GM12874 (cell line): Measurements from ENCODE around the gene HNRNPDL.

Source experiments
- TF ChIP-seq, protein P1 (sequence below): IDR thresholded peaks from 2 replicates; pipeline ENCODE4 v1.5.1; 2011; ENCODE audit warnings: low read depth, mild to moderate bottlenecking, control low read depth, low read length, moderate library complexity; ENCODE audit not compliant: insufficient read depth

HNRNPDL gene

DNA sequence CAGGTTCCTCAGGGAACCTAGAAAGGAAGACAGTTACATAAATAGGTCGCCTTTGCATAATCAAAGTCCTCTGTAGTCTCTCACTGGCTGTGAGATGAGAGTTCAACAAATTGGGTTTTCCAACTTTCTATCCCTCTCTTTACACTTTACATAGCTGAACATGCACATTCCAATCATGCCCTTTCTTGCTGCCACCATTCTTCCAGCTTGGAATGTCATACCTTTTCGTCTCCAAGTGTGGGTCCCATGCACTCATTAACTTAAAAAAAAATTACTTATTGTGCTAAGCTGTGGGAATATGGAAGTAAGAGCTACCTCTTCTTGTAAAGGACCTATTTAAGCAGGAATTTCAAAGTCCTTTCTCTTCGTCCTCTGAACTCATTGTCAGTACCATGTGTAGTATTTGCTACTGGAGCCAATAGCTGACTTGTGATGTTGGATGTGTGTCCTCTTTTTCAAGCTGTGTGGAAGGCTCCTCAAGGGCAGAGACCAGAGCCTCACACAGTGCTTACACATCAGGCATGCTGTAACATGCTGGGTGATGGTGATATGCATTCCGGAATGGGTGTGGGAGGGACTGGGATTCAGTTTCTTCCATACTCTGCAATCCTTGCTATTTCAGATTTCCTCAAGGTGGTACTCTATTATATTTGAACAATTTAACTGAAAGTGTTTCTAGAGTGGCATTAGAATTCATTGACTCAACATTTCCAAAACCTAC lies 7.2 kb upstream of the HNRNPDL start:
- TF ChIP-seq, protein P1, sequence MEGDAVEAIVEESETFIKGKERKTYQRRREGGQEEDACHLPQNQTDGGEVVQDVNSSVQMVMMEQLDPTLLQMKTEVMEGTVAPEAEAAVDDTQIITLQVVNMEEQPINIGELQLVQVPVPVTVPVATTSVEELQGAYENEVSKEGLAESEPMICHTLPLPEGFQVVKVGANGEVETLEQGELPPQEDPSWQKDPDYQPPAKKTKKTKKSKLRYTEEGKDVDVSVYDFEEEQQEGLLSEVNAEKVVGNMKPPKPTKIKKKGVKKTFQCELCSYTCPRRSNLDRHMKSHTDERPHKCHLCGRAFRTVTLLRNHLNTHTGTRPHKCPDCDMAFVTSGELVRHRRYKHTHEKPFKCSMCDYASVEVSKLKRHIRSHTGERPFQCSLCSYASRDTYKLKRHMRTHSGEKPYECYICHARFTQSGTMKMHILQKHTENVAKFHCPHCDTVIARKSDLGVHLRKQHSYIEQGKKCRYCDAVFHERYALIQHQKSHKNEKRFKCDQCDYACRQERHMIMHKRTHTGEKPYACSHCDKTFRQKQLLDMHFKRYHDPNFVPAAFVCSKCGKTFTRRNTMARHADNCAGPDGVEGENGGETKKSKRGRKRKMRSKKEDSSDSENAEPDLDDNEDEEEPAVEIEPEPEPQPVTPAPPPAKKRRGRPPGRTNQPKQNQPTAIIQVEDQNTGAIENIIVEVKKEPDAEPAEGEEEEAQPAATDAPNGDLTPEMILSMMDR, result no peak

DNA sequence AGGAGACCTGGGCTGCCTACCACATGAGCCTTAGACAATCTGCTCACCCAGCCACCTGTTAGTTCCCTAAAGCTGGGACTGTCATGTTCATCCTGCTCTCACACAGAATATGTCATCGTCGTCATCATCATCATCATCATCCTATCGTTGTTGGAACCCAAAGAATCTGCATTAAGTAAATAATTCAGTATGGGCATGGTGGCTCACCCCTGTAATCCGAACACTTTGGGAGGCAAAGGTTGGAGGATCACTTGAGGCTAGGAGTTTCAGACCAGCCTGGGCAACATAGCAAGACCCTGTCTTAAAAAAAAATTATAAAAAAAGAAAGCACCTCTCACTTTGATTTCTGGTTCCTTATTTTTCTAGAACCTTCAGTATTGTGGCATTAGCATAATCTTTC lies 6.5 kb upstream of the HNRNPDL start:
- TF ChIP-seq, protein P1, result no peak

DNA sequence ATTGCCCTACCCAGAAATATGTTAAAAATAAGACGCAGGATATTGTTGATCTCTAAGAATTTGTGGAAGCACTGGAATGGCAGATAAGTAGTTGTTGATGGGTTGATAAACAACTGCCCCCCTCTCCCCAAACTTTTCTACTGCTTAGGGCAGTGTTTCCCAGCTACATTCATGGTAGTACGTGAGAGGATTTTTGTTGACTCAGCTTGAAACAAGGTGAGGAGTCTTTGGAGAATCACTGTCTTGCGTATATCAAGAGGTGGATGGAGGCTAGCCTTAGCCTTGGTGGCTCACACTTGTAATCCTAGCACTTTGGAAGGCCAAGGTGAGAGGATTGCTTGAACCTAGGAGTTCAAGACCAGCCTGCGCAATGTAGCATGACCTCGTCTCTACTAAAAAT lies 5.9 kb upstream of the HNRNPDL start:
- TF ChIP-seq, protein P1, result no peak

DNA sequence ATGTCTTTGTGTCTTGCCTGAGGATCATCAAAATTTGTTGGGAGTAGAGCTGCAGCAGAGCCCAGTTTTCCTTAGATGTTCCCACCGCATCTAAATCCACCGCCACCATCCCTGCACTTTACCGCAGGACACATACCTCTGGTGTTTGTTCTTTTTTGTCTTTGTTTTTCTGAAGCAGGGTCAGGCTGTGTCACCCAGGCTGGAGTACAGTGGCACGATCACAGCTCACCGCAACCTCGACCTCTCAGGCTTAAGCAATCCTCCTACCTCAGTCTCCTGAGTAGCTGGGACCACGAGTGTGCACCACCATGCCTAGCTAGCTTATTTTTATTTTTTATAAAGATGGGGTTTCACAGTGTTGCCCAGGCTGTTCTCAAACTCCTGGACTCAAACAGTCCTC lies 4.7 kb upstream of the HNRNPDL start:
- TF ChIP-seq, protein P1, result no peak

DNA sequence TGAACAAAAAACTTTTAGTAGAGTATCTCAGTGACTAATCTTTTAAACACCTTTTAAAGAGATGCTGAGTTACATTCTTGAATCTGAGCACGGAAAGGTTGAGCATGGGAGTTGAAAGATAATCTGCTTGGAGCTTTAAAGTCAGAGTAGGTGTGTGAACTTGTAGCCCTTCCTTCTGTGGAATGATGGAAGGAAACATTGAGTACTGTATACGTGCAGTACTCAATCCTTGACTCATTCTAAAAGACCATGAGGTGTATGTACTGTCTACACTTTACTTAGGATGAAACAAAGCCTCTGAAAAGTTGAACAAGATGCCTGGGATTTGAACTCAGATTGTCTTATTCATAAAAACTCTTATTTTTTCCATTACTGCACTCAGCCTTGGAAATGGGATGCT lies 3.5 kb upstream of the HNRNPDL start:
- TF ChIP-seq, protein P1, result no peak

DNA sequence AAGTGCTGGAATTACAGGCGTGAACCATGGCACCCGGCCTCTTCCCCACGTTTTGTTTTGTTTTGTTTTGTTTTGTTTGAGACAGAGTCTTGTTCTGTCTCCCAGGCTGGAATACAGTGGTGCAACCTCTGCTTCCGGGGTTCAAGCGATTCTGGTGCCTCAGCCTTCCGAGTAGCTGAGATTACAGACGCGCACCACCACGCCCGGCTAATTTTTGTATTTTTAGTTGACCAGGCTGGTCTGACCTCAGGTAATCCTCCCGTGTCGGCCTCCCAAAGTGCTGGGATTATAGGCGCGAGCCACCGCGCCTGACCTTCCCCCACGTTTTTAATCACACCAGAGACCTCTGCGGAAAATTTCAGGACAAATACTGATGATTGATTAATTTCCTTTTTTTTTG lies 2.3 kb upstream of the HNRNPDL start:
- TF ChIP-seq, protein P1, result no peak

DNA sequence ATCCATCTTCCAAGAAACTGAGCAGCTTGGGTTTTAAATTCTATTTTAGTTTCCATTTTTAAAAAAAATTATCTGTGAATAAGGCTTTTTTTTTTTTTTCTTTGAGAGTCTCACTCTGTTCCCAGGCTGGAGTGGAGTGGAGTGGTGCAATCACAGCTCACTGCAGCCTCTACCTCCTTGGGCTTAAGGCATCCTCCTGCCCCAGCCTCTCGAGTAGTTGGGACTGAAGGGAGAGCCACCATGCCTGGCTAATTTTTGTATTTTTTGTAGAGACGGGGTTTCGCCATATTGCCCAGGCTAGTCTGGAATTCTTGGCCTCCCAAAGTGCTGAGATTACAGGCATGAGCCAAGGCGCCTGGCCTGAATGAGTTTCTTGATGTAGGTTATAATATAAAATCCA lies 1.6 kb upstream of the HNRNPDL start:
- TF ChIP-seq, protein P1, result no peak
